Keratinocyte (primary cell): ENCODE data around the gene C16orf96. TPM values are rescaled to one million over a fixed set of nuclear protein-coding genes. Genes with fewer than 3 reads are reported as not detected.

ENCODE experiments used
- DNase-seq: peaks from one replicate; pipeline ENCODE4 v3.0.0-alpha.2; 2011; ENCODE audit warnings: low read depth, missing footprints, low spot score
- FAIRE-seq: peaks from 2 replicates; lab custom pipeline; 2011; peaks lifted over from hg19 to GRCh38; lab: Jason Lieb, UNC
- H2AFZ ChIP-seq: 2 replicates; pipeline ENCODE4 v1.6.0; 2012; ENCODE audit warnings: low read length, control low read depth, inconsistent platforms; ENCODE audit not compliant: control insufficient read depth
- H3K27ac ChIP-seq: 2 replicates; pipeline ENCODE4 v1.5.1; 2011; ENCODE audit warnings: low read length; ENCODE audit not compliant: control insufficient read depth, insufficient read depth
- H3K27me3 ChIP-seq: 3 replicates; pipeline ENCODE4 v1.6.0; 2011; ENCODE audit warnings: low read length; ENCODE audit not compliant: control insufficient read depth, insufficient read depth; ENCODE audit errors: extremely low read depth
- H3K36me3 ChIP-seq, 2 experiments: 2 replicates in 1 of 2; 3 replicates in 1 of 2; pipeline ENCODE4 v1.5.1; 2011; ENCODE audit warnings: low read length in 2 of 2, mild to moderate bottlenecking in 1 of 2; ENCODE audit not compliant: control insufficient read depth in 2 of 2, insufficient read depth in 2 of 2; ENCODE audit errors: extremely low read depth in 1 of 2
- H3K4me1 ChIP-seq: 3 replicates; pipeline ENCODE4 v1.5.1; 2011; ENCODE audit warnings: low read length; ENCODE audit not compliant: control insufficient read depth, insufficient read depth; ENCODE audit errors: extremely low read depth
- H3K4me2 ChIP-seq: 3 replicates; pipeline ENCODE4 v1.6.0; 2011; ENCODE audit warnings: low read depth, low read length; ENCODE audit not compliant: control insufficient read depth, insufficient read depth; ENCODE audit errors: extremely low read depth
- H3K4me3 ChIP-seq, 3 experiments: fragments of 200-600 bp in 1 of 3; sonication (generic) in 1 of 3; 2 replicates in 2 of 3; 3 replicates in 1 of 3; pipeline ENCODE4 v1.5.1; 2011 to 2016; ENCODE audit warnings: low read length in 3 of 3, mild to moderate bottlenecking in 3 of 3, control low read depth in 2 of 3, inconsistent platforms in 1 of 3, low read depth in 1 of 3, mixed read lengths in 1 of 3, mixed run types in 1 of 3, moderate library complexity in 1 of 3; ENCODE audit not compliant: control insufficient read depth in 2 of 3, insufficient read depth in 2 of 3; ENCODE audit errors: extremely low read depth in 1 of 3
- H3K79me2 ChIP-seq: 2 replicates; pipeline ENCODE4 v1.6.0; 2012; ENCODE audit warnings: low read length; ENCODE audit not compliant: control insufficient read depth, insufficient read depth
- H3K9ac ChIP-seq: 3 replicates; pipeline ENCODE4 v1.6.0; 2011; ENCODE audit warnings: low read length; ENCODE audit not compliant: control insufficient read depth, insufficient read depth; ENCODE audit errors: extremely low read depth
- H3K9me1 ChIP-seq: 3 replicates; pipeline ENCODE4 v1.6.0; 2011; ENCODE audit warnings: low read length; ENCODE audit not compliant: control insufficient read depth, insufficient read depth; ENCODE audit errors: extremely low read depth
- H3K9me3 ChIP-seq: 2 replicates; pipeline ENCODE4 v1.5.1; 2012; ENCODE audit warnings: low read depth, low read length; ENCODE audit not compliant: control insufficient read depth
- H4K20me1 ChIP-seq: 3 replicates; pipeline ENCODE4 v1.6.0; 2011; ENCODE audit warnings: low read length; ENCODE audit not compliant: control insufficient read depth, insufficient read depth; ENCODE audit errors: extremely low read depth
- CTCF ChIP-seq, 3 experiments: IDR thresholded peaks in 1 of 3; conservative IDR thresholded peaks in 1 of 3; optimal IDR thresholded peaks in 1 of 3; 2 replicates in 2 of 3; 3 replicates in 1 of 3; pipeline versions ENCODE3 to v1.5.1; 2011; ENCODE audit warnings: low read length in 3 of 3, mild to moderate bottlenecking in 3 of 3, moderate library complexity in 2 of 3, control low read depth in 1 of 3, inconsistent platforms in 1 of 3; ENCODE audit not compliant: insufficient read depth in 2 of 3; ENCODE audit errors: extremely low read depth in 1 of 3
- EZH2 ChIP-seq: IDR thresholded peaks from one replicate; pipeline ENCODE4 v1.6.1; 2012; ENCODE audit warnings: inconsistent platforms, mild to moderate bottlenecking, low read length, moderate library complexity
- dilution Hi-C: fragments of 300-500 bp; cut with MboI; formaldehyde crosslinking; loops from one replicate; pipeline ENCODE4 v1.7.0; 2020; ENCODE audit warnings: low sequenced_read_pairs; ENCODE audit not compliant: extremely low pct_ligation_motif_present
- polyA plus RNA-seq, 5 experiments: library from polyadenylated mRNA; depleted of rRNA in 3 of 5; stranded (reverse) in 3 of 5; stranded (forward) in 1 of 5; unstranded in 1 of 5; fragments of >200 nt; gene quantifications; 1 replicate in 1 of 5; 2 replicates in 3 of 5; 3 replicates in 1 of 5; pipeline versions ENCODE4 v1.2.1 to v1.2.3, GENCODE V29; 2011 to 2012; ENCODE audit warnings: missing spikeins in 2 of 5, low read depth in 1 of 5, low replicate concordance in 1 of 5

The C16orf96 gene
- polyA plus RNA-seq, 1 donor (not counting 4 experiments of a cell fraction or from before 2014, with no cell fraction given): not detected

GRCh38 chr16:4601864-4602186, 45.7 kb downstream of the C16orf96 start:
- Histone ChIP-seq H3K4me3 (no peak overlapping the region), H4K20me1 (no peaks in the 10 kb centered on the region), H3K9ac (no peak overlapping the region), H3K27ac (no peak overlapping the region), H3K36me3 (no peaks in the 10 kb centered on the region), H3K27me3 (peaks cover 14% of the 10 kb centered on the region), H3K9me3 (no peaks in the 10 kb centered on the region), H3K9me1 (no peaks in the 10 kb centered on the region), H2AFZ (no peak overlapping the region), H3K4me2 (no peak overlapping the region), H3K4me1 (peaks cover 14% of the 10 kb centered on the region), H3K79me2 (no peaks in the 10 kb centered on the region)
- FAIRE-seq (no peak), DNase-seq (no peak)
- dilution Hi-C loops: no loop called here
- TF ChIP-seq CTCF (optimal IDR thresholded peaks at IDR 0.05 in 1 of 3, IDR thresholded peaks at IDR 0.05 in 1 of 3, conservative IDR thresholded peaks at IDR 0.05 in 1 of 3; ENCODE audit: extremely low read depth in 1 of 3, insufficient read depth in 2 of 3, low read length in 3 of 3) (no peak), EZH2 (no peak)

GRCh38 chr16:4602331-4602730, 46.2 kb downstream of the C16orf96 start:
- no peaks in the 10 kb centered on the region for H3K9me3 ChIP-seq
- FAIRE-seq (no peak), DNase-seq (no peak)
- H3K36me3 ChIP-seq: no peaks in the 10 kb centered on the region
- H2AFZ ChIP-seq: no peak overlapping the region
- H3K9ac ChIP-seq: no peak overlapping the region
- H3K9me1 ChIP-seq: no peaks in the 10 kb centered on the region
- H4K20me1 ChIP-seq: no peaks in the 10 kb centered on the region
- H3K27ac ChIP-seq: no peak overlapping the region
- dilution Hi-C loops: no loop called here
- TF ChIP-seq CTCF (optimal IDR thresholded peaks at IDR 0.05 in 1 of 3, IDR thresholded peaks at IDR 0.05 in 1 of 3, conservative IDR thresholded peaks at IDR 0.05 in 1 of 3; ENCODE audit: extremely low read depth in 1 of 3, insufficient read depth in 2 of 3, low read length in 3 of 3) (no peak), EZH2 (no peak)
- no peaks in the 10 kb centered on the region for H3K79me2 ChIP-seq
- H3K4me3 ChIP-seq: no peak overlapping the region
- no peak overlapping the region for H3K4me2 ChIP-seq
- peaks cover 14% of the 10 kb centered on the region for H3K27me3 ChIP-seq
- H3K4me1 ChIP-seq: peaks cover 8% of the 10 kb centered on the region
